Activated CD4-positive, CD25-positive, alpha-beta regulatory T cell treated with anti-CD3 and anti-CD28 coated beads, Interleukin-2, amount 50 U/mL, for 16 hours (primary cell): ENCODE measurements around the gene SV2B.

ENCODE experiments used
- DNase-seq: peaks from one replicate; pipeline ENCODE4 v3.0.0-alpha.2; 2020; ENCODE audit warnings: low read depth, low spot score

SV2B gene

GRCh38 chr15:91192285-91192684 lies 92.2 kb downstream of the SV2B start:
- DNase-seq = no peak

GRCh38 chr15:91192690-91193377 lies 92.8 kb downstream of the SV2B start:
- DNase-seq = no peak

GRCh38 chr15:91193378-91193720 lies 93.3 kb downstream of the SV2B start:
- DNase-seq = no peak

- no peak for DNase-seq
Measured at GRCh38 chr15:91196127-91196526, 96.1 kb downstream of the SV2B start.

- no peak for DNase-seq
Measured at GRCh38 chr15:91196768-91197167, 96.7 kb downstream of the SV2B start.

- no peak for DNase-seq
Measured at GRCh38 chr15:91199511-91199910, 99.5 kb downstream of the SV2B start.

- DNase-seq = no peak
Measured at GRCh38 chr15:91200101-91200754, 100.2 kb downstream of the SV2B start.

GRCh38 chr15:91202510-91203102 lies 102.5 kb downstream of the SV2B start:
- DNase-seq = no peak

- DNase-seq = no peak
Measured at GRCh38 chr15:91203619-91204203, 103.7 kb downstream of the SV2B start.

GRCh38 chr15:91208371-91208770 lies 108.3 kb downstream of the SV2B start:
- no peak for DNase-seq

- DNase-seq = no peak
Measured at GRCh38 chr15:91209318-91209717, 109.3 kb downstream of the SV2B start.

GRCh38 chr15:91209726-91210125 lies 109.7 kb downstream of the SV2B start:
- DNase-seq = no peak

- DNase-seq = no peak
Measured at GRCh38 chr15:91214675-91215590, 114.9 kb downstream of the SV2B start.

GRCh38 chr15:91216000-91216399 lies 115.9 kb downstream of the SV2B start:
- DNase-seq = no peak

- no peak for DNase-seq
Measured at GRCh38 chr15:91219206-91219605, 119.1 kb downstream of the SV2B start.

GRCh38 chr15:91222052-91222451 lies 122.0 kb downstream of the SV2B start:
- DNase-seq = no peak

- DNase-seq = no peak
Measured at GRCh38 chr15:91223863-91224262, 123.8 kb downstream of the SV2B start.

GRCh38 chr15:91224755-91225380 lies 124.8 kb downstream of the SV2B start:
- DNase-seq = no peak

- DNase-seq = no peak
Measured at GRCh38 chr15:91225741-91226140, 125.7 kb downstream of the SV2B start.

- DNase-seq = no peak
Measured at GRCh38 chr15:91227117-91227516, 127.1 kb downstream of the SV2B start.

- no peak for DNase-seq
Measured at GRCh38 chr15:91227766-91228165, 127.7 kb downstream of the SV2B start.
